GM19025 (cell line): ENCODE data around the gene FADS3.

Experiments used
- ATAC-seq: cut with Tn5 transposase; IDR thresholded peaks from one replicate; pipeline ENCODE4 v1.9.1; 2021; ENCODE audit warnings: mild to moderate bottlenecking, low read depth, moderate library complexity; ENCODE audit not compliant: unreplicated experiment

Gene FADS3

DNA sequence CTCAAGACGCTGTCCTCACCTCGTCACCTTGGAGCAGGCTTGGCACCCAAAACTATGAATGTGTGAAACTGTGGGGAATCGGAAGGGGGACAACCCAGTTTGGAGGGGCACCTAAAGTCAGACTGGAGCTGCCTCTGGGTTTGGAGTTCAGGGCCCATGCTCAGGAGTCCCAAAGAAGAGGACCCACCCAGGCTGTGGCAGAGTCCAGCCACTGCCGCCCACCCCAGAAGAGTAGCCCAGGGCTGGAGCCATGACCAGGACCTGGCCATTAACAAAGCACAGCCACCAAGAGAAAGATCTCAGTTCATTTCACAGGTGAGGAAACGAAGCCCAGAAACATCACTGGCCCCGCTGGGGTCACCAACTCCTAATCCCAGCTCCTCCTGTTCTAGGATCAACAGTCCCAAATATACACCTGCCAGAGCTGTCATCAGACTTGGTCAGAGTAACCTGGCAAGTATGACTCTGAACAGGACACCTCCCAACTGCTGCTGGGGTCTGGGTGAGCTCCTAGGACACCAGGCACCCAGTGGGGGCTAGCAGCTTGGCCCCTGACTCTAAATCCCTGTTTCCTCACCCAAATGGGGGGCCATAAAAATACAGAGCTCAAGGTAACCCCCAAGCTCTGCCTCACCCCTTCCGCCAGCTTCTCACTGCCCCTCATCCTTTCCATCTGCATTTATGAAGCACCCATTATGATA is 23.3 kb upstream of the FADS3 start:
- ATAC-seq, result no peak

DNA sequence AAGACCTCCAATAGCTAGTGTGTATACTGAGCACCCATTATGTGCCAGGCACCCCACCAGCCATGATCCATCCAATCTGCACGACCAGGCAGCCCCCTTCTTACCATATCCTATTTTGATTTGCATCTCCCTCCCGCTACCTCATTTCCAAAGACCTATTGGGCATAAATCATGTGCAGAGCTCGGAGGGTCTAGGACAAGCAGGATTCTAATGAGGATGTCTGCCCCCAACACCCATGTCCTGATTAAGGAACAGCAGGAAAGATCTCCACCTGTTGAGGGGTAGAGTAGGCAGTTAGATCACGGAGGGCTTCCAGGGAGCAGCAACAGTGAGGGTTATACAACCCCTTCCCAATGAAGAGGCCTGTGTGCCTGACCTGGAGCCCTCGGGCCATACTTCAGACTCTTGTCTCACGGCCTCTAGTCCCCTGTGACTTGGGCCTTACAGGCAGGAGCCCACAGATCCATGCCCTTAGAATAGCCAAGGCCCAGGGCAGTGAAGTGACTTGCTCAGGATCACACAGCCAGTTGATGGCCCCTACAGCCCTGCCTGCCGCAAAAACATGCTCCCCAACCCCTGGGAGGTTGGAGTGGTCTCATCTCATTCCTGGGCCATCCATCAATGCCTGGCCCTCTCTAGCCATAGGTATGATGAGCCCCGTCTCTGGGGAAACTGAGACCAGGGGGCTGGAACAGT is 22.5 kb upstream of the FADS3 start:
- ATAC-seq, result no peak

DNA sequence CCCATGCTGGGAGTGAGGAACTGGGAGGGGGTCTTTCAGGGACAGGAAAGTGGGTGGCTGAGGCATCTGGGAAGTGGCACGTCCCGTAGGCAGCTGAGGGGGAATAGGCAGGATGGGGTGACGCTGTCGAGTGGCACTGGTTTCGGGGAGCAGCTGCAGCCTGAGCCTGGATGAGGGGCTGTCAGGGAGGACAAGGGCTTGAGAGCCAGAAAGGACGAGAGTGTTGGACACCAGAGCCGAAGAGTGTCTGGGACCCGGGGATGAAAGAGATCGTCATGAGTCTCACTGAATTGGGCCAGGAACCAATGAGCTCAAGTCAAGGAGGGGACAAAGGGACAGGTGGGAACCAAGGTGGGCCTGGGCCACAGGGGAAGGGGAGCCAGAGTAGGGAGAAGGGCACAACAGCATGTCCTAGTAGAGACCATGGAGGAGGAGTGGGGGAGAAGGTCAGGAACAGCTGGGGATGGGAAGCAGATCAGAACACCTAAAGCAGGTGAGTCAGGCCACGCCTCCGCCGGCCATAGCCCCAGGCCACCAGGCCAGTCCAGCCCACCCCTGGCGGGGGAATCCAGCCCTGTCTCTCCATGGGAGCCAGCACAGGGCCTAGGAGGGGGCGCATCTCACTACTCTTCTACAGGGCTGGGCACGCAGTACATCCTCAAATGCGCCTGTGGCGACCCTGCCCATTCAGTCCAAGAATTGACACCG is 21.8 kb upstream of the FADS3 start:
- no peak for ATAC-seq

DNA sequence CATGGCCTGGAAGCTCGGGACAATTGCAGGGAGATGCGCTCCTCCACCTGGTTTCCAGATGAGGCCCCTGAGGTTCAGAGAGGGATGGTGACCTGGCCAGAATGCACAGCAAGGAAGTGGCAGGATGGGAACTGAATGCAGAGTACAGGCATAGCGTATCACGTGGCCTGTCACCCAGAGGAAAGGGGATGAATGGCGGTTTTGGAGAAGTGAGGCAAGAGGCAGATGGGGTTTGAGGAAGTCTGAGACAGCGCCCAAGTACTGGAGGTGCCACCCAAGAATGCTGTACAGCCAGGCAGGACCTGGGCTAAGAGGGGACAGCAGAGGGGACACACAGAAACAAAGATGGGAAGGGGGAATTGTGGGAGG is 21.2 kb upstream of the FADS3 start:
- no peak for ATAC-seq

DNA sequence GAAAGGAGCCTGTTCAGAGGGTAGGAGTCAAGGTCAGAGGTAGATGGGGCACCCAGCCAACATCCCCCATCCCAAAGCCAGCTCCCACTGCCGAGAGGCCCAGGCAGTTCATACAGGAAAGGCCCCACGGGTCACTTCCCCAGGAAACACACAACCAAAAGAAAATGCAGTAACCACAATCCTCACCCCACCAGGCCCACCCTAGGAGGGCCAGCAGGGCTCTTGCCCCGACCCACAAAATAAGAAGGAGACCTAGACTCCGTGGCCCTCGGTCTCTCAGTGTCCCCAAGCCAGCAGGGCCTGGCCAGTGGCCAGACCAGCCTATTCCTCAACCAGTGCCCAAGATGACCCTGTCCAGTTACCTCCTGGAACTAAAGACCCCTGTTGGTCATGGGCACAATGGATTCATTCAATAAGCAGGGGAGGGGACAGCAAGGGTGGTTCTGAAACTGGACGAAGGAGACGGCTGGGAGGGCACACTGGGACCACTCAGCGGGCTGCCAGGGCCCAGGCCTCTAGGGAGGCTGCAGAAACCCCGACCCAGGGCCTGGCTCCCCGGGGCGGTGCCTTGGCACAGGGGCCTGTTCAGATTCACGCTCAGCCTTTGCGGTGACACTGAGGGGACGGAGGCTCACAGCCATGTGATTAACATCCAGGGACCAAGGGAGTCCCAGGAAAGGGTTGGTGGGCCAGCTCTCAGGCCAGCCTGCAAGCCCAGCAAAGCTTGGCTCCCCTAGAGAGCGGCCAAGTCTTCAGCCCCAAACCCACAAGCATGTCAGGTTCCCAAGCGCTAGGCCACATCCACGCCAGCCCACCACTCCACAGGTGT is 20.6 kb upstream of the FADS3 start:
- ATAC-seq, result no peak

DNA sequence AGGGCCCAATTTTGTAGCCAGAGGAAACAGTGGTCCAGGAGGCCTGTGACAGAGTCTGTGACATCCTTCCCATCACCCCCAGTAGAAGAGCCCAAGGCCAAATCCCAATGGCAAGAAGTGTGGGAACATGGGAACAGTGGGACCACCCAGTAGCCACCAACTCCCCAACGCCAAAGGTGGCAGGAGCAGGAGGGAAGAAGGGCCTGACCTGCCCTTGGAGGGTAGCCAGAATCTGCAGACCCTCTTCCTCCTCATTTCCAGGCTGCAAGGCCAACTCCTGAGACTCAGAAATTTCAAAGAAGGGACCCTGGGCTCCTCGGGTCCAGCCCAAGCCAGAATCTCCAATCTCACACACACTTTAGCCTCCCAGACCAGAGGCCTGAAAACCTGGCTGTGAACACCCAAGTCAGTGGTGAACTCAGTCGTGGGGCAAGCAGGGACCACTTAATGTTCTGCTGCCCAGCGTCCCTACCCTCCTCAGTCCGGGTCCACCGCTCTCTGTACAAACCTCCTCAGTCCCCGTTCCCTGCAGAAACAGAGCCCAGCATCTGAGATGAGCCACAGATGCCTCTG is 19.9 kb upstream of the FADS3 start:
- ATAC-seq, result no peak

DNA sequence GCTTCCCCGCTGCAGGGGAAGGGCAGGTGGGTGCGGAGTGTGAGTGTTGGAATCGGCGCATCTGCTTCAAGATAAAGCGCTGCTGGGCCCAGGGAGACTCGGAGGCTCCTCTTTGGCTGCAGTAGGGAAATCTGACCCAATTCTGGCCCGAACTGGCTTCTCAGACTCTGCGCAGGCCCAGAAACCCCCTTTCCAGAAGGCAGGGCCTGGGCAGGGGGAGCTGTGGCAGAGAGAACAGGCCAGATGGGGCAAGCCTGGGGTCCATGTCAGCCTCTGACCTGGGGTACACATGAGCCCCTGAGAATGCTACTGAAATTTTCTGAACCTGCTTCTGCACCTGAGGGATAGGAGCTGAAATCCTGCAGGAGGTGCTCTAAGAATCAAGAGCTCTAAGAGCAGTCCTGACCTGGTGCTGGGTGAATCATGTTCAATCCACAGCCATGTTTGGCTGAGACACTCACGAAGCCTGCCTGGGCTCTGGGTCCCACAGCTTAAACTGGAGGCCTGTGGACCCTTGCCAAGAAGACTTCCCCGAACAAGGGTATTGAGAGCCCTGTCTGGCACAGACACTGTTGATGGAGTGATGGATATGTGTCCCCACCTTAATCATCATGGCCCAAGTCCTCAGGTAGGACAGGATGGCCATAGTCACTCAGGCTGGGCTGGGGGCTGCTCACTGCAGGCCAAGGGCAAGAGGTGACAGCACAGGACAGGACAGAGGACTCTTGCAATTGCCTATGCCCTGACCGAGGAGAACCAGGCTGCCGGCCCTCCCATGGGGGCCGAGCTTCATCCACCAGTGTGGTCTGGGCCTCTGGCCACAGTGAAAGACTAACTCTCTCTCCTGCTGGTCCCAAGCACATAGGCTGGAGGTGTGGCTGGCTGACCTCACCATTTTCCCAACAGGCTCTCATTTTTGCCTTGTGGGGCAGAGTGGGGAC is 19.1 kb upstream of the FADS3 start:
- ATAC-seq, result no peak

DNA sequence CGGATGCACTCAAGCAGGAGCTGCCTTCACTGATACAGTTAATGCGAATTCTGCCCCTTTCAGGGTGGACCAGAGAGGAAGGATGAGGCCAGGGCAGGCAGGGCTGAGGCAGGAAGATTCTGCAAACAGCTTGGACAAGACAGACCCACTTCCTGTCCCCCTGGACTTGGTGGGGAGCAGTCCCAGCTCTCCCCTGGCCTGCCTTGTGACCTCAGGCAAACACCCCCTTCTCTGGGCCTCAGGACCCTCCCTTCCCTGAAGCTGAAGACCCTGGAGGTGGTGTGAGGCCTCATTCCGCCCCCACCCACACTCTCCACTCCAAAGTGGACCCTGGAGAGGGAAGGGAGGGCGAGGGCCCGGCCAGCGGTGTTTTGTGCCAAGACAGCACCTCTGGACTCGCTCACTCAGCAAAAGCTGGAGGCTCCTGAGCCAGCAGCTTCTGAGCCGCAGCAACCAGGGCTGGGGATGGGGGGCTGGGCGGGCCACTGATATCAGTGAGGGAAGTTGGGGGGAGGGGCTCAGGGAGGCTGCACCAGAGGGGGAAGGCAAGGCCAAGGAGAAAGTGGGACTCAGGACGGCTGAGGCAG is 17.5 kb upstream of the FADS3 start:
- no peak for ATAC-seq

DNA sequence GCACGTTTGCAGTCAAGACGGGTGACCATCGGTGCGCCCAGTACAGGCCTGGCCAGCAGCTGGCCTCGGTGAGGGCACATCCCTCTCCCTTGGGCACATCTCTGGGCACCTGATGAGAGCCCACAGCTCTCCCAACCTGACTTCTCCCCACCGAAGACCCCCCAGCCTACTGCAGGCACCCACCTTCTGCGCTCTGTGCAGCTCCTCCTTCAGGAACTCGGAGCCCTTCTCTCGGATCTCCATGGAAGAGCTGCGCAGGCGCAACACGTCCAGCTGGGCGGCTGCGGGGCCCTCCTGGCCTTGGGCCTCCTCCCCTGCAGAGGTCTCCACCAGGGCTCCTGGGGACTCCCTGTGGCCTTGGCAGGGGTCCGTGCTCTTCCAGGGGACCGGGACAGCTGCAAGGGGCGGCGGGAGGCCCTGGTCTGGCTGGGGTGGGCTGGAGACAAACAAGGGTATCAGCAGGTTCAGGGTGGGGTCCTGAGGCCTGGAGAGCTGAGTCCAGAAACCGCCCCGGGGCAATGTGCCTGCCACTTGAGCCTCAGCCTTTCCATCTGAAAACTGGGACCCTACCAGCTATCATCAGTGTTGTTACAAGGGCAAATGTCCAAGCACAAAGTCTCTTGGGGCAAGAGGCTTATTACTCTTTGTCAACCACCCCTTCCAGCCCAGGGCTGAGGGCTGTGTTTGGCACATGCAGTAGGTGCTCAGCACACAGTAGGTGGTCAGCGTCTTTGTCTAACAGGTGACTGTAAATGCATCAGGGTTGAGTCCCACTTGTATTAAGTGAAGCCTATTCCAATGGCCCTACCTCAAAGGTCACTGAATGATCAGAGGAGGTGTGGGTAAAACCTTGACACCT is 16.8 kb upstream of the FADS3 start:
- no peak for ATAC-seq

DNA sequence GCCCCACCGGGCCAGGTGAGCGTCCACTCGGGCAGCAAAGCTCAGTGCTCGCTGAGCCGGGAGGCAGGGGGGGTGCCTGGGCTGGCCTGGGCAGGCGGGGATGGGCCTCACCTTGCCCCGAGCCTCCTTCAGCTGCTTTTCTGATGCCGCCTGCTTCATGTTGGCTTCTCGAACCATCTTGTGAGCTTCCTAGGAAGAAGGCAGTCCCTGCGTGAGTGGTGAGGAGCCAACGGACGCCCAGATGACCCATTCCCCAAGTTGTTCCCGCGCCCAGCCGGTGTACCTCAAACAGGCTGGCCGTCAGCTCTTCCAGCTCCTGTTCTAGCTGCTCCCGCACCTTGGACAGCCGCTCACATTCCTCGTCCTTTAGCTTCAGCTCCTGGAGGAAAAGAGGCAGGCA is 15.9 kb upstream of the FADS3 start:
- ATAC-seq, result no peak

DNA sequence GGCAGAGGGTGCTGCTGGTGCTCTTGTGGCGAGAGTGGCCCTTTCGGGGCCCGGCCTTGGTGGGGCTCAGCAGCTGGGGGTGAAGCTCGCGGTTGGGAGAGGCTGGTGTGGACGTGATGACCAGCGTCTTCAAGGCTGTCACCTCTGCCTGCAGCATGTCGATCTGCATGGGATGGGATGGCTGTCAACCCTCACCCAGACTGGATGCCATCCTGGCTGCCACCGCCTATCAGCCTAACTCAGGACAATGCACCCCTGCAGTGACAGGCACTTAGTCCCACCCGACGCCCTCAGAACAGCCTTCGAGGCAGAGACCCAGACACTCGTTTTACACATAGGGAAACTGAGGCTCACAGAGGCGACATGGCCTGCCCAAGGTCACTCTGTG is 15.2 kb upstream of the FADS3 start:
- ATAC-seq, result no peak

DNA sequence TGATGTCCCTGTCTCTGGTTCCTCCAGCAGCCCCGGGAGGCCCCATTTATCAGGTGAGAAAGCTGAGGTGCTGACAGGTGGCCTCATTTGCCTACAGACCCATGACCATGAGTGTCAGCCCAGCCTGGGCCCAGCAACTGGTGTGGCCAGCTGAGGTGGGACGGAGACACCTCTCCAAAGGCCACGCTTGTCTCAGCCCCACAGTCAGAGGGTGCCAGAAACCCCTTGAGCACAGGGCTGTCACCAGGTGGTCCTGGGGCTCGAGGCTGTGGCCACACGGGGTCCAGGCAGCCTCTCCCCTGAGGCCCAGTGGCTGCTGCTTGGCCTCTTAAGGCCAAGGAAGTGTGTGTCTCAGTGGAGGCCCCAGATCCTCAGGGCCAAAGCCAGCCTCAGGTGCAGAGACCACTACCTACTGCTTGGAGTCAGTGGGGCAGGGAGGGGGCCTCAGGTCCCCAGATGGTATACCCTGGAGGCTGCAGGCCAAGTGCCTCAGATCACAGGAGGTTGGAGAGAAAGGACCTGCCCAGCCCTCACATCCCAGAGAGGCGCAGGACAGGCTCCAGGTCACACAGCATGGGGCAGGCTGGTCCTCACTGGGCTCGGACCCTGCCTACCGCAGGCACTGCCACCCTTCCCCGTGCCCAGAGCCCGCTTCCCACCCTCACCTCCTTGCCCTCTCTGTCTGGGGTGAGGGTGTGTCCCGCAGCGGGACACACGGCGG is 14.6 kb upstream of the FADS3 start:
- ATAC-seq, result no peak

DNA sequence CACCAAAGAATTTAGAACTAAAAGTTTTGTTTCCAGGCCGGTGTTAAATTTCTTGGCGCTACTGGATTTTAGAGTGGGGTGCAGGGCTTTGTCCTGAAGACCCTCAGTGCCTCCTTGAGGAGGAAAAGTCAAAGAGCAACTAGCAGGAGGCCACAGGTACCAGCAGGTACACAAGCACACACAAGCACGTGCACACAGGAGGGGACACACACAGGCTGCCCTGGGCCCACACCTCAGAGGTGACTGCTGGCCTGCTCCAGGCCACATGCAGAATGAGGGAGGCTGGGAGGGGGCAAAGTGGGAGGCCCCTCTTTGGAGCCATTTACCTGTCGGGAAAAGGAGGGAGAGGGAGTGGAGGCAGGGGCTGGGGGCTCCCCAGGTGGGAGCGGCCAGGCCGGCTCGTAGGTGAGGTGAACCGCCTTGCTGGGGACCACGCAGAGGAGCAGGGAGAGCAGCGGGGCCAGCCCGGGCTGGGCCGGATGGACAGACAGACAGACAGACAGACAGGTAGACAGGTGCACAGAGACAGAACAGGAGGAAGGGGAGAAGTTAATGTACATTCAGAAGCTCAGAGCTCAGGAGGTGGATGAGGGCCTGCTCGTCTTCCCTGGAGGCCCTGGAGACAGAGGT is 13.8 kb upstream of the FADS3 start:
- ATAC-seq, result no peak

DNA sequence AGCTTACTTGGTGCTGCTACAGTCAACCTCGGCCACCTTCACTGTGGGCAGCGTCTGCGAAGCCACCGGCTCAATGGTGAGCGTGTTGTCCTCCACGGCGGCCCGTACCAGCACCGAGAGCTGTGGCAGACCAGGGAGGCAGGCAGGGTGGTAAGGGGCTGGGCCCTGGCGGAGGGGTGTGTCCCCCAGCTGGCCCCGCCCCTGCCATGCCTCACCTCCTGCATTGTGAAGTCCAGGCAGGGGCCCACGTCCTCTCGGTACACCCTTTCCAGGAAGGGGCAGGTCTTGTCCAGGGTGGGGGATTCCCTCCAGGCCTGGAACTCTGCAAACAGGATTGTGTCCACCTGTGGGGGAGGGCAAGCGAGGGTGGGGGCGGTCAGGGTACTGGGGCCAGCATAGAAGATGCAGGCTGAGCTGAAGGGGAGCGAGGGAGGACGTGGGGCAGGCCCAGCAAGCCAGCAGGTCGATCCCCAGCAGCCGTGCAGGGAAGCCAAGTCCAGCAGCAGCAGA is 13.2 kb upstream of the FADS3 start:
- ATAC-seq, result no peak

DNA sequence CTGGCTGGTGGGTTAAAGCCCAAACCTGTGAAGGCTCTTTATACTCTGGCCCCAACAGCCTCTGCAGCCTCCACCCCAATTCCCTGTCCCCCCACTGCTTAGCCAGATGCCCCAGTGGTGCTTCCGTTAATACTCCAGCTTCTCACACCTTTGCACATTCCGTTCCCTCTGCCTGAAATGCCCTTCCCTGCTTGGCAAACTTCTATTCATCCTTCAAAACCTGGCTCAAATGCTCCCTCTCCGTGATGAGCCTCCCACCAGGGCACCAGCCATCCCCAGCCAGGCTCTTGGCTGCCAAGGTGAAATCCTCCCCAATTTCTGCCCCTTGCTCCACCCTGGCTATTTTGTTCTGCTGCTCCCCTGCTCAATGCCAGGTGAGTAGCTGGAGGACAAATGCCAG is 12.5 kb upstream of the FADS3 start:
- ATAC-seq, result no peak

DNA sequence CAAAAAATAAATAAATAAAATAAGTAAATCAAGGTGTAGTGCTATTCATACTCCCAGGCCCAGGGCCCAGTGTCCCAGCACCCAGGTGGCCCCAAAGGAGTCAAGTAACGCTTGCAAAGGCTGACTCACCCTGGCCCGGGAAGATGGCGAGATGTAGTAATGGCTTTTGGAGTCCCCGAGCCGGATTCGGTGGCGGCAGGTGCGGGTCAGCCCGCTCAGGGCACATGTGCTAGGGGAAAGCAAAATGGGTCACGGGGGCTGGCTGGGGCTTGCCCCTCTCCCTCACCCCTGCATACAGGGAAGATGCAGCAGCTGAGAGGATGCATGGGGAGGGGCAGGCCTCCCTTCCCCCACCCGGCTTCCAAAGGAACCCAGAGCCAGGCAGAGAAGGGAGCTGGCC is 11.0 kb upstream of the FADS3 start:
- ATAC-seq, result no peak

DNA sequence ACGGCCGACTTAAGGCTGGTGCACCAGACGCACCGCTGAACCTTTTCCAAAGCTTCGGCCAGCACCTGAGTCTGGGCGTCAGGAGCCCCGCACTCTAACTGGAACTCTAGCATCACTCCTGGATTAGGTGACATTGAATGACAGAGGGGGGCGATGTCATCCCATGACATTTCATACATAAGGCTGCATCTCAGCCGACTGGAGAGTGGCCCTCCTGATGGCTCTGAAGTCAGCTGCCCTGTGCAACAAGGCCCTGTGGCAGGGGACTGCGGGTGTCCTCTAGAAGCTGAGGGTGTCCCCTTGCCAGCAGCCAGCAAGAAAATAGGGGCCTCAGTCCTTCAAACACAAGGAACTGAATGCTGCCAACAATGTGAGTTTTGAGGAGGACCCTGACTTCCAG is 10.1 kb upstream of the FADS3 start:
- no peak for ATAC-seq
